Epithelial cell of proximal tubule (primary cell): ENCODE data around the gene ZNF189. TPM values are rescaled to one million over a fixed set of nuclear protein-coding genes. Genes with fewer than 3 reads are reported as not detected.

ENCODE experiments used
- DNase-seq: peaks from one replicate; pipeline ENCODE4 v3.0.0-alpha.2; 2011; ENCODE audit warnings: low read depth
- H3K4me3 ChIP-seq: 2 replicates; pipeline ENCODE4 v1.5.1; 2011; ENCODE audit warnings: low read depth, mild to moderate bottlenecking, low read length
- CTCF ChIP-seq: conservative IDR thresholded peaks from 2 replicates; pipeline ENCODE4 v1.5.1; 2012; ENCODE audit warnings: low read depth, mild to moderate bottlenecking, low read length
- total RNA-seq: library from RNA; depleted of rRNA; stranded (reverse); fragments of >200 nt; gene quantifications from 2 replicates; pipeline ENCODE4 v1.2.3, GENCODE V29; 2015

ZNF189 gene
- total RNA-seq, 1 donor from 2014 or later: 8.2 TPM

GRCh38 chr9:101418518-101419430, 20.1 kb downstream of the ZNF189 start:
- DNase-seq: no peak
- TF ChIP-seq CTCF: no peak
- H3K4me3 ChIP-seq: no peak overlapping the region

GRCh38 chr9:101419863-101420262, 21.2 kb downstream of the ZNF189 start:
- H3K4me3 ChIP-seq: no peak overlapping the region
- no peak for DNase-seq
- no peak for TF ChIP-seq CTCF

GRCh38 chr9:101421653-101422065, 23.0 kb downstream of the ZNF189 start:
- no peak for DNase-seq
- TF ChIP-seq CTCF: no peak
- no peak overlapping the region for H3K4me3 ChIP-seq

- DNase-seq: no peak
- H3K4me3 ChIP-seq: no peak overlapping the region
- no peak for TF ChIP-seq CTCF
These were observed 28.7 kb downstream of the ZNF189 start for GRCh38 chr9:101427358-101427757.

- no peak for TF ChIP-seq CTCF
- no peak for DNase-seq
These were observed 29.5 kb downstream of the ZNF189 start for GRCh38 chr9:101427957-101428655.

GRCh38 chr9:101428909-101429308, 30.3 kb downstream of the ZNF189 start:
- no peak overlapping the region for H3K4me3 ChIP-seq
- DNase-seq: no peak
- no peak for TF ChIP-seq CTCF

More at GRCh38 chr9:101427957-101428655, 29.5 kb downstream of the ZNF189 start:
- H3K4me3 ChIP-seq: no peak overlapping the region
